Right kidney (tissue), 1 donor: ENCODE results near the gene JADE3.
"Not testable (repeated sequence)": the region's sequence is repeated elsewhere in the genome, so short reads cannot be mapped to it uniquely, and the experiment has no call there.

Source experiments
- DNase-seq: peaks from one replicate; pipeline ENCODE4 v3.0.0-alpha.2; 2016

Gene JADE3

DNA sequence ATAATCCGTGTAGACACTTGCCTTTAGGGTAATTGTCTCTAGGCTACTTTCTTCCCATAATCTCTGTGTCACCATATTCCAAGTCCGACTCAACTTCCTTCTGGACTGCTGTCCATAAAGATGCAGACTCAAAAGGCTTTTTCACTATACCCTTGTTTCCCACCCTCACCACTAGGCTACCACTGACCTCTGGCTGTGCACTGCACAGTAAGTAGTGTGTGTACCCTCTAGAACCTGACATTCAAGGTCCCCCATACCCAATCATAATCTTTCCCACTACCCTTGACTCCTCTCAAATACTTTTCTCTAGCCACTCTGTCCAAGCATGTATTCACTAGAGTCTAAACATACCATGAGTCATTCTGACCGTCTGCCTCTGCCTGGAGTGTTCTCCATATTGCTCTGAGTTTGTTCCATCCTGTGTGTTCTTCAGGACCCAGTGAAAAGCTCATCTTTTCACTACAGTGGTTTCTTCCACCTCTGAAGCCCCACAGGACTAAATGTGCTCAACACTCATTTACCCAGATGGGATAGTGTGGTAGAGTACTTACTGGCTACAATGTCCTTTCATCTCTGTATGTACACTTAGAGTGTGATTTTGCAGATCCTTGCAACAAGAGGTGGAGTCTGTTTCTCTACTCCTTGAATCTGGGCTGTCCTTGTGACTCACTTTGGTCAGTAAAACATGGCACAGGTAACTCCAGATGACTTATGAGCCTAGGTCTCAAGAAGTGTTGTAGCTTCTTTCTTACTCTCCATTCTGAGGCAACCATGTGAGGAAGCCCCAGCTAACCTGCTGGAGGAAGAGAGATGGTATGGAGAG, 17.4 kb downstream of the JADE3 start:
- no peak for DNase-seq

DNA sequence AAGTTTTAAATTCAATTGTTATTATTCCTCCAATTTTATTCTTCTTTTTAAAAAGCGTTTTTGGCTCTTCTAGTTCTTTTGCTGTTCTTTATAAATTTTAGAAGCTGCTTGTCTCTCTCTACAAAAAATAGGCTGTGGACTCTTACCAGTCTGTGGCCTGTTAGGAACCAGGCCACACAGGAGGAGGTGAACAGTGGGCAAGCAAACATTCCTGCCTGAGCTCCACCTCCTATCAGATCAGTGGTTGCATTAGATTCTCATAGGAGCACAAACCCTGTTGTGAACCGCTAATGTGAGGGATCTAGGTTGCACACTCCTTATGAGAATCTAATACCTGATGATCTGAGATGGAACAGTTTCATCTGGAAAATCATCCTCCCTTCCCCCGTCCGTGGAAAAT, 23.1 kb downstream of the JADE3 start:
- DNase-seq = no peak

- no peak for DNase-seq
These were observed 26.4 kb downstream of the JADE3 start for GRCh38 chrX:46938589-46938988.

GRCh38 chrX:46941341-46941740, 29.1 kb downstream of the JADE3 start:
- no peak for DNase-seq

DNA sequence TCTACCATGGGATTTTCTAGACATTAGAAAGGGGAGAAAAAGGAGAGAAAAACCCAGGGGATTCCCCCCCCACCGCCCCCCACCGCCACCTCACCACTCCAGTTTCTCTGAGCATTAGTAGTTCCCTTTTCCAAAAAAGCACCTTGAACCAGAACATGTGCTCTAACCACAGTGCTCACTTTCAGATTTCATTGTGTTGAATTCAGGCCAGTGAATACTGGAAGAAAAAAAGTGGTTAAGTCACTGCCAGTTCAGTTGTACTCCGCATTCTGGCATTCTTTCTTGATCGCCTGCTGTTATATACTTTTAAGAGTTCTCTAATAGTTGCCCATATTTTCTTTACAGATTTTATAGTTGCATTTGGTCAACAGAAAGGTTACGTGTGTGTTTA, 40.9 kb downstream of the JADE3 start:
- DNase-seq = no peak

GRCh38 chrX:46953597-46953996, 41.4 kb downstream of the JADE3 start:
- DNase-seq = peak; percentile 10

DNA sequence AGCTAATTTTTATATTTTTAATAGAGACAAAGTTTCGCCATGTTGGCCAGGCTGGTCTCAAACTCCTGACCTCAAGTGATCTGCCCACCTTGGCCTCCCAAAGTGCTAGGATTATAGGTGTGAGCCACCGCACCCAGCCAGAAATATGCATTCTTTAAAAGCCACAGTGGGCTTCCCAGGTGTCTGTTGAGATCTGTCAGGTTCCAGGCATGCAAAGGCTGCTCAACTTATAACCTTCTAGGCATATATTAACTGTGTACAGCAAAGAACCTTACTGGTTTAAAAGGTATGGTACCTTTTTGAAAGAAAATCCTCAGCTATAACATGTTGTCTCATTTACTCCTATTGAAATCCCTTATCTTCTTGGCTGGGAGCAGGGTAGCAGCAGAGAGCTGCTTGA, 42.5 kb downstream of the JADE3 start:
- DNase-seq = no peak

DNA sequence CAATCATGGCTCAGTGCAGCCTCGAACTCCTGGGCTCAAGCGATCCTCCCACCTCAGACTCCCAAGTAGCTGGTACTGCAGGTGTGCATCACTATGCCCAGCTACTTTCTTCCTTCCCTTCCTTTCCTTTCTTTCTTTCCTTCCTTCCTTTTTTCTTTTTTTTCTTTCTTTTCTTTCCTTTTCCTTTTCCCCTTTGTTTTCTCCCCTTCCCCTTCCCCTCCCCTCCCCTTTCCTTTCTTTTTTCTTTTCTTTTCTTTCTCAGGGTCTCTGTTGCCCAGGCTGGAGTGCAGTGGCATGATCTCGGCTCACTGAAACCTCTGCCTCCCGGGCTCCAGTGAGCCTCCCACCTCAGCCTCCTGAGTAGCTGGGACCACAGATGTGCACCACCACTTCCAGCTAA, 44.4 kb downstream of the JADE3 start:
- DNase-seq = not testable (repeated sequence)

DNA sequence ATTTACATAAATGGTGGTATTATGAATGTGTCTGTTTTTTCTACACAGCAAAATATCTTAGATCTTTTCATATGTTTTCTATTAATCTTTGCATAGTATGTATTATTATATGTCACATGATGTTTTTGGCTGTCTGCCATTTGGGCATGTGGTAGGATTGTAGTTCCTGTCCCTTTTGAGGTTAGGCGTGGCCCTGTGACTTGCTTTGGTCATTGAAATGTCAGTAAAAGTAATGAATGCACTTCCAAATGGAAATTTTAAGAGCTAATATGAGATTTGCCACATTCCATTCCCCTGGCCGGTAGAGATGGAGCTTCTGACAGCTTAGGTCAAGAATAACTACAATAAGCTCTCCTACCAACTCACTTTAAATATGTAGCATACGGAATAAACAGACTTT, 45.1 kb downstream of the JADE3 start:
- no peak for DNase-seq

DNA sequence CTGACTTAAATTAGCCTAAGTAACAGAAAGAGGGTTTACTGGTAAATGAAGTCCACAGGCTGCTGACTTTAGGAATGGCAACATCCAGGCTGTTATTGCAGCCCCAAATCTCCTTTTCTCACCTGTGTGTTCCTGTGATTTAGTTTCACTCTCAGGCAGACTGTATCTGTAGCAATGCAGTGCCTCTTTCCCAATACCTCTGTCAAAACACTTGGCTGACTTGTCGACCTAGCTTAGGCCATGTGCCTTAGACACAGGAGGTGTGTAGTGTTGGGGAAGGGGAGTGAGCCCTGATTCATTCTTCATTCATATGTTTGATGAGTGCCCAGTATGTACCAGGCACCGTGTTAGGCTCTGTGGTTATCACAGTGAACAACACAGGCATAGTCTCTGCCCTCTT, 46.9 kb downstream of the JADE3 start:
- DNase-seq = no peak

- no peak for DNase-seq
These were observed 47.9 kb downstream of the JADE3 start for GRCh38 chrX:46959985-46960700.

DNA sequence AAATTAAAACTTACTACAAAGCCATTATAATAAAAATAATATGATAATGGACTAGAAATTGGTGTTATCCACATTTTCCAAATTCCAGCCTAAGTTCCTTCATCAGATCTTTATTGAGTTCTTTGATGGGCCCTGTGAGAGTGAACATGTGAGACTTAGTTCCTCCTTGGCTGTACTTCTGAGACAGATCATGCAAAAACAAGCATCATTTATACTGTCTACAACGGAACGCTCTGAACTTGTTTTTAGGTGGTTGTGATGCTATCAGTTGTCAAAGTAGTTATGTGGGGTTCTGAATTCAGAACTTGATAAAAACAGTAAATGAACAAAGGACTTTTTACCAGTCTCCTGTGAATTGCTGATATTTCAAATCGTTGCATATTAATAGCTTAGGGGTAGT, 48.9 kb downstream of the JADE3 start:
- DNase-seq = no peak

GRCh38 chrX:46961574-46962283, 49.5 kb downstream of the JADE3 start:
- no peak for DNase-seq

GRCh38 chrX:46965125-46965758, 53.0 kb downstream of the JADE3 start:
- no peak for DNase-seq

DNA sequence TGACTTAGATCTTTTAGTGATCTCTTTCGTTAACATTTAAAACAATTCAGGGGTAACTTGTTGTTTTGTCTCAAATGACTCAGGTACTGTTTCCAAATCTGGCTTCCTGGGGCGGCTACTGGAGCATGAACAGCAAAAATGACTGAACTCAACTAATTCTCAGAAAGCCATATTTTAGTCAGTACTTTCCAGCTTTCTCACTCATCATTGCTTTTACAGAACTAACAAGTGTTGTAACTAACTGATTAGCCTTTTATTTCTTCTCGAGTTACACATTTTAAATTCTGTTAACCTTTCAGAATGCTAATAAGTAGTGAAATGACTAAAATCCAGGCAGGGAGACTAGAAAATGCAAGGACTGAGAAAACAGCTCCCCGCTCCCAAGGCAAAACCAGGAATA, 55.3 kb downstream of the JADE3 start:
- no peak for DNase-seq

GRCh38 chrX:46977046-46977445, 64.8 kb downstream of the JADE3 start:
- DNase-seq = not testable (repeated sequence)

DNA sequence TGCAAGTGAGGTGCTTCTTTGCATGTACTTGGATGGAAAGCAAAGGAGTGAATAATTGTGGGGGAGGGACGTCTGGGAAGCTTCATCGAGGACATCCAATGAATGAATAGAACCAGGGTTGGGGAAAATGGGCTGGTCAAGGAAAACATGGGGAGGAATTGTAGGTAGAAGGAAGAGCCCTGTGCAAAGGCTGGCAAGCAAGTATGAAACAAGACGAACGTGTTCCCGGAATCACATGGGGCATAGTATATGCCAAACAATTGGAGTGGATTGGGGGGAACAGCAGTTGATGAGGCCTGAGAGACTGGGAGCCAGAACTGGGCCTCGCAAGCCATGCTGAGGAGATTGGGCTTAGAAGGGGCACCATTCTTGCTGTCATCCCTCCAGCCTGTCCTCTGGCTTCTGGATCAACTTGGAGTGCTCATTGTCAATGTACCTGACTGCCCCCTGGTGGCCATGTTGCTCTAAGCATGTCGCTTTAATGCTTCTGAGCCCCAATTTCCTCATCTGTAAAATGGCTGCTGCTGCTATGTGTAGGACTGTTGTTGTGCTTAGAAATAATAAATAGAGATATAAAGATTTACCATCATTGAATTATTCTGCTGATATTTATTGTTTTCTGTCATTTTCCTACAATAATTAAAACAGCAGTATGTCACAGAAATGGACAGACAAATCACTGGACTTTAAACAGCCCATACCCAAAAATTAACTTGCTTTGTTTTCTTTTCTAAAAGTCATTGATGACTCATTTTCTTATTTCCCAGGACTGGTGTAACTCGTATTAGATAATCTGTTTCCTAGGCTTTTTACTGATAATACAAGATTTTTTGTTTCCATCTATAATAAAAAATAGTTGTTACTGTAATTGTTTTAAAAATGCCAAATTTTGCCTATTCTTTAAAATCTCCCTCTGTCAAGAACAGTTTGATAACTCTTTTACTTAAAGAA, 66.4 kb downstream of the JADE3 start:
- no peak for DNase-seq

- DNase-seq = no peak
These were observed 72.5 kb downstream of the JADE3 start for GRCh38 chrX:46984705-46985104.

DNA sequence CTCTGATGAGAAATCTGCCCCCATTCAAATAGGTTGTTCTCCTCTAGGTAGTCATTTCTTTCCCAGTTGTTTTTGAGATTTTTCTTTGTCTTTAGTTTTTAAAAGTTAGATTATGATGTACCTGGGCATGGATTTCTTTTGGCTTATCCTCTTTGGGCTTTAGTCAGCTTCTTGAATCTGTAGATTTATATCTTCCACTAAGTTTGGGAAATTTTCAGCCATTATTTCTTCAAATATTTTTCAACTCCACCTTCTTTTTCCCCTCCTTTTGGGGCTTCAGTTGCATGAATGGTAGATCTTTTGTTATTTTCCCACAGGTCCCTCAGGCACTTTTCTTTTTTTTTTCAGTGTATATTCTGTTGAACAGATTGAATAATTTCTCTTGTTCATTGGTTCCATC, 77.3 kb downstream of the JADE3 start:
- DNase-seq = no peak

DNA sequence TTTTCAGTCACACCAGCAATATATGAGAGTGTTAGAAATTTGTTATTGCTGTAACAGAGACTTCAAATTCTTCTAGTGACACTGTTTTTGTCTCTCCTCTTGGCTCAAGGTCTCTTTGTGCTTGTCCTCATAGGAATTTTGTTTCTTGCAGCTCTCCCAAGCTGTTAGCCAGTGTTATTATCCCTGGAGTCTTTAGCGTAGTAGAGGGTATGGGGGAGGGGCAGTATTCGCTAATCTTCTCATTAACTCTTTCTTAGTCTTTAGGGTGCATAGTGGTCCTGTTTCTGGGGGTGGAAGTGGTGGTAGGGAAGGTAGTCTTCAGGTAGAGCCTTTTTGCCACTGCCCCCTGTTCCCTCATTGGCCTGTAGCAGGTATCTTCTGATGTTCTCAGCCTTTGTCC, 79.4 kb downstream of the JADE3 start:
- DNase-seq = no peak

GRCh38 chrX:46992070-46992469, 79.8 kb downstream of the JADE3 start:
- no peak for DNase-seq

DNA sequence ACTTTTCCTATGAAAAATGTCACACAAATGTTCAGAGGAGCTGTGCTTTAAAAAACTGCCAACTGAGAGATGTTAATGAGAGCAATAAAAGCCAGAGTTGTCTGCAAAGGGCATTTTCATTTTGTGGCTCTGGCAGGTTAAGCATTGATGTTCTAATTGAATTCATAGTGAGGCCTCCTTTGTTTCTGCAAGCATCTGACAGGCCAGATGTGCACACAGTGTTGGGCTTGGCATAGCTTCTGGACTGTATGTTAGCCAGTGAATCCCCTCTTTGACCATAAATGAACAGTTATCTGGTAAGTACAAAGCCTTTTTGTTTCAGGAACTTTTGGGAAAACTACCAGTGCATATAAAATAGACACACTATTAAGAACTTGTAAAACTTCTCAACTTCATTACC, 81.9 kb downstream of the JADE3 start:
- DNase-seq = no peak
